ENCODE measurements around the gene NXN.

DNA sequence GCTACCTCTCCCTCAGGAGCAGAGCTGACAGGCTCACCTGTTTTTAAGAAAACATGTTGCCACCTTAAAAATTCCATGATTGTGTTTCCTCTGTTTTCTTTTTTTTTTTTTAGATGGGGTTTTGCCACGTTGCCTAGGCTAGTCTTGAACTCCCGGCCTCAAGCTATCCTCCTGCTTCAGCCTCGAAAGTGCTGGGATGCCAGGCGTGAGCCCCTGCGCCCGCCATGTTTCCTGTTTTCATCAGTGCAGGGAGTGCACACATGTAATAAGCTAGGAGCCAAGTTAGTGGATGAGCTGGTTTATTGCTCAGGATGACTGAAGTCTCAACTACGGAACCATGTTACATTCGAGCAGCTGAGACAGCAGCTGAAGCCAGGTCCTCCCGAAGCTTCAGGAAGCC, 183.9 kb downstream of the NXN start:
- TF ChIP-seq, protein P1, sequence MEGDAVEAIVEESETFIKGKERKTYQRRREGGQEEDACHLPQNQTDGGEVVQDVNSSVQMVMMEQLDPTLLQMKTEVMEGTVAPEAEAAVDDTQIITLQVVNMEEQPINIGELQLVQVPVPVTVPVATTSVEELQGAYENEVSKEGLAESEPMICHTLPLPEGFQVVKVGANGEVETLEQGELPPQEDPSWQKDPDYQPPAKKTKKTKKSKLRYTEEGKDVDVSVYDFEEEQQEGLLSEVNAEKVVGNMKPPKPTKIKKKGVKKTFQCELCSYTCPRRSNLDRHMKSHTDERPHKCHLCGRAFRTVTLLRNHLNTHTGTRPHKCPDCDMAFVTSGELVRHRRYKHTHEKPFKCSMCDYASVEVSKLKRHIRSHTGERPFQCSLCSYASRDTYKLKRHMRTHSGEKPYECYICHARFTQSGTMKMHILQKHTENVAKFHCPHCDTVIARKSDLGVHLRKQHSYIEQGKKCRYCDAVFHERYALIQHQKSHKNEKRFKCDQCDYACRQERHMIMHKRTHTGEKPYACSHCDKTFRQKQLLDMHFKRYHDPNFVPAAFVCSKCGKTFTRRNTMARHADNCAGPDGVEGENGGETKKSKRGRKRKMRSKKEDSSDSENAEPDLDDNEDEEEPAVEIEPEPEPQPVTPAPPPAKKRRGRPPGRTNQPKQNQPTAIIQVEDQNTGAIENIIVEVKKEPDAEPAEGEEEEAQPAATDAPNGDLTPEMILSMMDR (IDR thresholded peaks at IDR 0.05) = no peak
- TF ChIP-seq POLR2A (IDR thresholded peaks at IDR 0.05) (no peak), POLR2AphosphoS5 (IDR thresholded peaks at IDR 0.05) (no peak)

All from transverse colon (tissue), 4 donors.